PC-3 (cell line): ENCODE measurements around the gene GFY. TPM values are rescaled to one million over a fixed set of nuclear protein-coding genes. Genes with fewer than 3 reads are reported as not detected.

Experiments used
- ATAC-seq: fragments of 200-7000 bp; cut with Tn5 transposase; 2 replicates; pipeline ENCODE4 v1.9.1; 2020; ENCODE audit warnings: mild to moderate bottlenecking, moderate library complexity
- BruUV-seq: library from RNA; stranded (reverse); fragments of 400-500 nt; replicated peaks from 2 replicates; lab custom pipeline; 2021; lab: Mats Ljungman, UMichigan
- CTCF ChIA-PET: fragments of 300-600 bp; sonication (Branson Sonifier 250); formaldehyde crosslinking; loops from one replicate; lab custom pipeline; 2022; ENCODE audit warnings: antibody characterized with exemption; lab: Charles Lee
- POLR2A ChIA-PET: fragments of 300-600 bp; sonication (Branson Sonifier 250); formaldehyde crosslinking; loops from one replicate; lab custom pipeline; 2022; ENCODE audit warnings: antibody characterized with exemption; ENCODE audit not compliant: unreplicated experiment; lab: Charles Lee
- DNase-seq: peaks from one replicate; pipeline ENCODE4 v3.0.0-alpha.2; 2015
- H2AFZ ChIP-seq: fragments of 300-600 bp; sonication (generic); 2 replicates; pipeline ENCODE4 v1.6.0; 2016; ENCODE audit warnings: antibody characterized with exemption, low read length
- H3F3A ChIP-seq: fragments of 300-600 bp; sonication (generic); one replicate; pipeline ENCODE4 v1.6.0; 2017; ENCODE audit warnings: antibody characterized with exemption, low read length, control low read depth, mild to moderate bottlenecking; ENCODE audit not compliant: unreplicated experiment
- H3K27ac ChIP-seq: fragments of 300-600 bp; sonication (generic); 2 replicates; pipeline ENCODE4 v1.5.1; 2016; ENCODE audit warnings: mild to moderate bottlenecking, low read length
- H3K27me3 ChIP-seq: fragments of 300-600 bp; sonication (generic); 2 replicates; pipeline ENCODE4 v1.6.1; 2016; ENCODE audit warnings: low read length, mixed read lengths
- H3K36me3 ChIP-seq: fragments of 300-600 bp; sonication (generic); 2 replicates; pipeline ENCODE4 v1.6.1; 2016; ENCODE audit warnings: low read depth, mixed run types, low read length, mixed read lengths
- H3K4me1 ChIP-seq: fragments of 300-600 bp; sonication (generic); 2 replicates; pipeline ENCODE4 v1.5.1; 2016; ENCODE audit warnings: low read length; ENCODE audit not compliant: insufficient read depth
- H3K4me2 ChIP-seq: fragments of 300-600 bp; sonication (generic); 2 replicates; pipeline ENCODE4 v1.6.0; 2016; ENCODE audit warnings: low read length
- H3K4me3 ChIP-seq: fragments of 300-600 bp; sonication (generic); 2 replicates; pipeline ENCODE4 v1.5.1; 2016; ENCODE audit warnings: mild to moderate bottlenecking, low read length, mixed read lengths
- H3K79me2 ChIP-seq: fragments of 300-600 bp; sonication (generic); 2 replicates; pipeline ENCODE4 v1.6.1; 2017; ENCODE audit warnings: low read length, mixed read lengths
- H3K9ac ChIP-seq: fragments of 300-600 bp; sonication (generic); 2 replicates; pipeline ENCODE4 v1.6.0; 2016; ENCODE audit warnings: mild to moderate bottlenecking, low read length
- H3K9me2 ChIP-seq: fragments of 300-600 bp; sonication (generic); replicated peaks from 2 replicates; pipeline ENCODE4 v1.6.1; 2016; ENCODE audit warnings: mixed run types, low read length, mixed read lengths
- H3K9me3 ChIP-seq: fragments of 300-600 bp; sonication (generic); 2 replicates; pipeline ENCODE4 v1.6.1; 2016; ENCODE audit warnings: low read length, mixed read lengths
- H4K20me1 ChIP-seq: fragments of 300-600 bp; sonication (generic); 2 replicates; pipeline ENCODE4 v1.6.1; 2016; ENCODE audit warnings: low read length, mixed read lengths
- EZH2 ChIP-seq: fragments of 300-600 bp; sonication (generic); IDR thresholded peaks from one replicate; pipeline ENCODE4 v1.6.1; 2017; ENCODE audit warnings: antibody characterized with exemption, mild to moderate bottlenecking, low read length; ENCODE audit not compliant: unreplicated experiment
- EZH2phosphoT487 ChIP-seq: fragments of 300-600 bp; sonication (generic); IDR thresholded peaks from 2 replicates; pipeline ENCODE4 v1.6.1; 2018; ENCODE audit warnings: mild to moderate bottlenecking, antibody characterized with exemption, low read length, borderline replicate concordance
- intact Hi-C: fragments of 100-400 bp; cut with micrococcal nuclease; formaldehyde crosslinking; loops from 2 replicates; pipeline ENCODE4 v1.9.0; 2023
- total RNA-seq: library from RNA; depleted of rRNA; stranded (reverse); fragments of >200 nt; gene quantifications from 2 replicates; pipeline ENCODE4 v1.2.3, GENCODE V29; 2014
- TF ChIP-seq, protein P1 (sequence below): fragments of 300-600 bp; sonication (generic); conservative IDR thresholded peaks from 2 replicates; pipeline ENCODE4 v1.5.1; 2017; ENCODE audit warnings: antibody characterized with exemption, low read depth, mild to moderate bottlenecking, low read length

Gene GFY
- total RNA-seq, 1 experiment from 2014 or later = not detected

DNA sequence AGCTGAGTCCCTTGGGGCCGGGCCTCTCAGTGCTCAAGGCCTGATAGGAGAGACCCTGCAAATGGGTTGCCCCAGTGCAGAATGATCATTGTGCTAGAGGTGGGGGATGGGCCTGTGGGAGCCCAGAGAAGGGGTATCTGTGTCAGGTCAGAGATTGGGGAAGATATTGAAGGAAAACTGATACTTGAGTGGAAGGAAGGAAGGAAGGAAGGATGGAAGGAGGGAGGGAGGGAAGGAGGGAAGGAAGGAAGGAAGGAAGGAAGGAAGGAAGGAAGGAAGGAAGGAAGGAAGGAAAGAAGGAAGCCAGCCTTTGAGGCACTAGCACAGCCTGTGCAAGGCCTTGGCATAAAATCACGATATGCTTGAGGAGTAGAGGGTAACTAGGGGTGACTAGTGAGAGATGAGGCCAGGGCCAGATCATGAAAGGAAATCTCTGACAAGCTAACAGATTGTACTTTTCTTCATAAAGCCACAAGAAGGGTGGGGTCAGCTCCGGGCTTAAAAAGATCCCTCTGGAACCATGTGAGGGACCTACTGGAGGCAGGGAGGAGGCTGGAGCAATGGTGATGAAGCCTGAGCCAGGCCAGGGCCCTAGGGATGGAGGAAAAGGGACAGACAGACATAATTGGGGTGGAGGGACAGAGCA, 13.4 kb upstream of the GFY start:
- no peak overlapping the region for H3K9ac ChIP-seq
- H3K36me3 ChIP-seq = no peaks in the 10 kb centered on the region
- ATAC-seq (no peak), DNase-seq (no peak)
- no peak overlapping the region for H2AFZ ChIP-seq
- H3K27ac ChIP-seq = no peak overlapping the region
- H4K20me1 ChIP-seq = no peaks in the 10 kb centered on the region
- H3F3A ChIP-seq = no peaks in the 10 kb centered on the region
- TF ChIP-seq EZH2 (no peak), EZH2phosphoT487 (no peak)
- intact Hi-C loops = no loop called here
- no peaks in the 10 kb centered on the region for H3K9me2 ChIP-seq
- H3K4me1 ChIP-seq = no peaks in the 10 kb centered on the region
- H3K4me2 ChIP-seq = no peak overlapping the region
- peaks cover 15% of the 10 kb centered on the region for H3K27me3 ChIP-seq
- no TSS peak for BruUV-seq
- no peaks in the 10 kb centered on the region for H3K9me3 ChIP-seq
- POLR2A ChIA-PET = no interaction called here
- CTCF ChIA-PET = no interaction called here
- H3K79me2 ChIP-seq = no peaks in the 10 kb centered on the region
- H3K4me3 ChIP-seq = no peak overlapping the region

DNA sequence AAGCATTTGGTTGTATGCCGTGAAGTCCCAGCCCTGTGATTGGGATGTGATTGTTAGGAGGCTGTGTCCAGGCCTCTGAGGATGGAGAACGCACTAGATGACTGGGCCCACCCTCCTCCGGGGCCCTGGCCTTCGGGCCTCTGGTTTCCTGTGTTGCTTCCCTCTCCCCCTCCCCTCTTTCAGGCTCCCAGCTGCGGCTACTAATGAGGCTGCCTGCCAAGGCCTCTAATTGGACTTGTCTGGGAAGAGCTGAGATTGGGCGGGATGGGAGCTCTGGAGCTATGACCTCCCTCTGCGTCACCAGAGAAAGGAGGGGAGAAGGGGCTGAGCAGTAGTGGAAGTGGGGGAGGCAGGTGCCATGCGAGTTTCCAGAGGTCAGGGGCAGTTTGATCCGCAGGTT, 11.8 kb upstream of the GFY start:
- intact Hi-C loops = no loop called here
- no peak overlapping the region for H3K27ac ChIP-seq
- H3K4me3 ChIP-seq = no peak overlapping the region
- H3K27me3 ChIP-seq = peaks cover 30% of the 10 kb centered on the region
- no TSS peak for BruUV-seq
- H3K9ac ChIP-seq = no peak overlapping the region
- no peaks in the 10 kb centered on the region for H3F3A ChIP-seq
- no peaks in the 10 kb centered on the region for H3K9me3 ChIP-seq
- no peaks in the 10 kb centered on the region for H4K20me1 ChIP-seq
- ATAC-seq (no peak), DNase-seq (no peak)
- ChIA-PET POLR2A (no interaction called here), CTCF (no interaction called here)
- no peak overlapping the region for H3K4me2 ChIP-seq
- H3K9me2 ChIP-seq = no peaks in the 10 kb centered on the region
- TF ChIP-seq EZH2 (no peak), EZH2phosphoT487 (no peak)
- TF ChIP-seq, protein P1, sequence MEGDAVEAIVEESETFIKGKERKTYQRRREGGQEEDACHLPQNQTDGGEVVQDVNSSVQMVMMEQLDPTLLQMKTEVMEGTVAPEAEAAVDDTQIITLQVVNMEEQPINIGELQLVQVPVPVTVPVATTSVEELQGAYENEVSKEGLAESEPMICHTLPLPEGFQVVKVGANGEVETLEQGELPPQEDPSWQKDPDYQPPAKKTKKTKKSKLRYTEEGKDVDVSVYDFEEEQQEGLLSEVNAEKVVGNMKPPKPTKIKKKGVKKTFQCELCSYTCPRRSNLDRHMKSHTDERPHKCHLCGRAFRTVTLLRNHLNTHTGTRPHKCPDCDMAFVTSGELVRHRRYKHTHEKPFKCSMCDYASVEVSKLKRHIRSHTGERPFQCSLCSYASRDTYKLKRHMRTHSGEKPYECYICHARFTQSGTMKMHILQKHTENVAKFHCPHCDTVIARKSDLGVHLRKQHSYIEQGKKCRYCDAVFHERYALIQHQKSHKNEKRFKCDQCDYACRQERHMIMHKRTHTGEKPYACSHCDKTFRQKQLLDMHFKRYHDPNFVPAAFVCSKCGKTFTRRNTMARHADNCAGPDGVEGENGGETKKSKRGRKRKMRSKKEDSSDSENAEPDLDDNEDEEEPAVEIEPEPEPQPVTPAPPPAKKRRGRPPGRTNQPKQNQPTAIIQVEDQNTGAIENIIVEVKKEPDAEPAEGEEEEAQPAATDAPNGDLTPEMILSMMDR = no peak
- H3K36me3 ChIP-seq = no peaks in the 10 kb centered on the region
- H2AFZ ChIP-seq = no peak overlapping the region
- H3K79me2 ChIP-seq = no peaks in the 10 kb centered on the region
- H3K4me1 ChIP-seq = no peaks in the 10 kb centered on the region

DNA sequence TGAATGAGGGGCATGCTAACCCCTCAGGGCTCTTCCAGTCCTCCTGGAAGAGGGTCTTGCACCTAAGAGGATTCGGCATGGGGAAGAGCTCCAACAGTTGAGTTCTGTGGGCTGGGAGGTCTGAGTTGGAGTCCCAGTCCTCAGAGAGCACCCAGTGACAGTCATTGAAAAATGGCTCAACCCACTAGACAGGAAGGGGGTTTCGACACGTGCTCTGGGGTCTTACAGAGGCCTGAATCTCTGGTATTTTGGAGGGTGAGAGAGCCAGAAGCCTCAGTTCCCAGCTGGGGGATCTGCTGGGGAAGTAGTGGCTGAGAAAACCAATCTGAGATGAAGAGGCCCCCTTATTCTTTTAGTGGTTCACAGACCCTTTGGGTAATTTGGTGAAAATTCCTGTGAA, 10.9 kb upstream of the GFY start:
- no TSS peak for BruUV-seq
- CTCF ChIA-PET = no interaction called here

More for the DNA sequence above, 10.9 kb upstream of the GFY start:
- Histone ChIP-seq H3K9me2 (no peaks in the 10 kb centered on the region), H3F3A (no peaks in the 10 kb centered on the region), H3K9me3 (no peaks in the 10 kb centered on the region), H2AFZ (no peak overlapping the region), H3K79me2 (no peaks in the 10 kb centered on the region), H3K36me3 (no peaks in the 10 kb centered on the region), H3K4me3 (no peak overlapping the region), H3K9ac (no peak overlapping the region), H3K4me1 (no peaks in the 10 kb centered on the region), H3K27ac (no peak overlapping the region), H3K4me2 (no peak overlapping the region), H3K27me3 (peaks cover 39% of the 10 kb centered on the region), H4K20me1 (no peaks in the 10 kb centered on the region)
- POLR2A ChIA-PET = no interaction called here
- intact Hi-C loops = no loop called here
- no peak for ATAC-seq
- TF ChIP-seq, protein P1 = no peak
- TF ChIP-seq EZH2phosphoT487 (no peak), EZH2 (no peak)
- no peak for DNase-seq
